ENCODE data around the gene ZNF808. TPM values are rescaled to one million over a fixed set of nuclear protein-coding genes. Genes with fewer than 3 reads are reported as not detected.

The ZNF808 gene

Small RNAs within 50 kb of the gene (small RNA-seq; reads per million reads assigned to genes)
- not detected for gene RPL39P34 (ENCODE audit: low read depth)
